ENCODE results near the gene DCAF5.

DCAF5 gene

GRCh38 chr14:69152181-69152901 is 578 bp downstream of the DCAF5 start:
- peak overlapping the region; percentile 74 for H3K4me3 ChIP-seq (ENCODE audit: low read length)
- peaks cover 48% of the 10 kb centered on the region for H3K79me2 ChIP-seq (ENCODE audit: low read length)
- H3K27ac ChIP-seq (ENCODE audit: low read length) = peak overlapping the region; percentile 47; the same call in 1 of the 2 replicates
- H3K9ac ChIP-seq (ENCODE audit: low read length) = peak overlapping the region; percentile 76
- no peak for TF ChIP-seq EZH2 (optimal IDR thresholded peaks at IDR 0.05; ENCODE audit: low read depth, low read length)
- TF ChIP-seq EZH2phosphoT487 (IDR thresholded peaks at IDR 0.05; ENCODE audit: low read length) = no peak
- no peak for TF ChIP-seq CTCF (IDR thresholded peaks at IDR 0.05; ENCODE audit: low read length)
- no peaks in the 10 kb centered on the region for H3K9me3 ChIP-seq (replicated peaks; ENCODE audit: insufficient read depth, low read length)
- H3F3A ChIP-seq (ENCODE audit: insufficient read depth, low read length) = no peaks in the 10 kb centered on the region
- H2AFZ ChIP-seq (ENCODE audit: low read length) = peak overlapping the region; percentile 75
- H3K9me2 ChIP-seq (replicated peaks; ENCODE audit: insufficient read depth, low read length) = no peaks in the 10 kb centered on the region
- H3K4me1 ChIP-seq (ENCODE audit: low read length) = no peaks in the 10 kb centered on the region
- no peaks in the 10 kb centered on the region for H3K36me3 ChIP-seq (replicated peaks; ENCODE audit: insufficient read depth, low read length)
- DNase-seq = peak; percentile 28
- H4K20me1 ChIP-seq (ENCODE audit: insufficient read depth, low read length) = no peaks in the 10 kb centered on the region
- H3K27me3 ChIP-seq (replicated peaks; ENCODE audit: insufficient read depth, low read length) = no peaks in the 10 kb centered on the region
- H3K4me2 ChIP-seq (ENCODE audit: low read depth, low read length) = peak overlapping the region; percentile 29; the same call in 1 of the 2 replicates

GRCh38 chr14:69151458-69152180 is 1.3 kb downstream of the DCAF5 start:
- Histone ChIP-seq H3K4me3 (ENCODE audit: low read length) (peak overlapping the region; percentile 74), H2AFZ (ENCODE audit: low read length) (peak overlapping the region; percentile 75), H3K27me3 (replicated peaks; ENCODE audit: insufficient read depth, low read length) (no peaks in the 10 kb centered on the region), H3K36me3 (replicated peaks; ENCODE audit: insufficient read depth, low read length) (no peaks in the 10 kb centered on the region), H3K9me2 (replicated peaks; ENCODE audit: insufficient read depth, low read length) (no peaks in the 10 kb centered on the region), H3K79me2 (ENCODE audit: low read length) (peaks cover 55% of the 10 kb centered on the region), H3K27ac (ENCODE audit: low read length) (peak overlapping the region; percentile 47; the same call in 1 of the 2 replicates), H3K9ac (ENCODE audit: low read length) (peak overlapping the region; percentile 76), H3F3A (ENCODE audit: insufficient read depth, low read length) (no peaks in the 10 kb centered on the region), H4K20me1 (ENCODE audit: insufficient read depth, low read length) (no peaks in the 10 kb centered on the region), H3K9me3 (replicated peaks; ENCODE audit: insufficient read depth, low read length) (no peaks in the 10 kb centered on the region), H3K4me2 (ENCODE audit: low read depth, low read length) (peak overlapping the region; percentile 45), H3K4me1 (ENCODE audit: low read length) (no peaks in the 10 kb centered on the region)
- DNase-seq = peak; percentile 52
- TF ChIP-seq EZH2 (optimal IDR thresholded peaks at IDR 0.05; ENCODE audit: low read depth, low read length) (no peak), CTCF (IDR thresholded peaks at IDR 0.05; ENCODE audit: low read length) (peak; percentile 29)

GRCh38 chr14:69149461-69150244 is 3.3 kb downstream of the DCAF5 start:
- H3K9me3 ChIP-seq (replicated peaks; ENCODE audit: insufficient read depth, low read length) = no peaks in the 10 kb centered on the region
- H3K79me2 ChIP-seq (ENCODE audit: low read length) = peaks cover 70% of the 10 kb centered on the region
- no peak overlapping the region for H2AFZ ChIP-seq (ENCODE audit: low read length)
- H3K4me1 ChIP-seq (ENCODE audit: low read length) = no peaks in the 10 kb centered on the region
- H3K4me3 ChIP-seq (ENCODE audit: low read length) = no peak overlapping the region
- no peak for TF ChIP-seq CTCF (IDR thresholded peaks at IDR 0.05; ENCODE audit: low read length)
- no peak for TF ChIP-seq EZH2 (optimal IDR thresholded peaks at IDR 0.05; ENCODE audit: low read depth, low read length)
- TF ChIP-seq EZH2phosphoT487 (IDR thresholded peaks at IDR 0.05; ENCODE audit: low read length) = no peak
- H3K9ac ChIP-seq (ENCODE audit: low read length) = no peak overlapping the region
- no peaks in the 10 kb centered on the region for H3K9me2 ChIP-seq (replicated peaks; ENCODE audit: insufficient read depth, low read length)
- no peaks in the 10 kb centered on the region for H4K20me1 ChIP-seq (ENCODE audit: insufficient read depth, low read length)
- no peak for DNase-seq
- no peak overlapping the region for H3K27ac ChIP-seq (ENCODE audit: low read length)
- no peaks in the 10 kb centered on the region for H3F3A ChIP-seq (ENCODE audit: insufficient read depth, low read length)
- H3K36me3 ChIP-seq (replicated peaks; ENCODE audit: insufficient read depth, low read length) = no peaks in the 10 kb centered on the region
- H3K4me2 ChIP-seq (ENCODE audit: low read depth, low read length) = no peak overlapping the region
- H3K27me3 ChIP-seq (replicated peaks; ENCODE audit: insufficient read depth, low read length) = no peaks in the 10 kb centered on the region

All from MM.1S (cell line).